Motor neuron (in vitro differentiated cells): ENCODE data around the gene GBX1. TPM values are rescaled to one million over a fixed set of nuclear protein-coding genes. Genes with fewer than 3 reads are reported as not detected.

Source experiments
- ATAC-seq, 8 experiments: fragments of 200-7000 bp; cut with Tn5 transposase; replicated peaks in 6 of 8; 2 replicates each; pipeline ENCODE4 v1.8.0; 2021; ENCODE audit warnings: mild to moderate bottlenecking in 8 of 8, moderate library complexity in 8 of 8
- H3K27ac ChIP-seq, 2 donors: fragments of 250-450 bp; sonication (Bioruptor Pico); 2 replicates each; pipeline ENCODE4 v1.9.0; 2021; ENCODE audit warnings: antibody characterized with exemption in 2 of 2, mild to moderate bottlenecking in 2 of 2, moderate library complexity in 1 of 2
- H3K4me1 ChIP-seq, 2 donors: fragments of 250-450 bp; sonication (Bioruptor Pico); replicated peaks in 1 of 2; 2 replicates each; pipeline ENCODE4 v1.6.1; 2021; ENCODE audit warnings: antibody characterized with exemption in 2 of 2, mild to moderate bottlenecking in 2 of 2, moderate library complexity in 1 of 2
- H3K4me3 ChIP-seq, 5 donors: fragments of 250-450 bp; sonication (Bioruptor Pico); 2 replicates each; pipeline ENCODE4 v1.9.0; 2021; ENCODE audit warnings: antibody characterized with exemption in 5 of 5, mild to moderate bottlenecking in 5 of 5, moderate library complexity in 4 of 5
- WGBS, 10 experiments: fragments of 450-650 bp; shearing (Covaris generic); methylation state at CpG; one replicate each; pipeline ENCODE4 v1.0.0; 2022; 5-methylcytosine and 5-hydroxymethylcytosine counted together
- in situ Hi-C, 9 experiments: fragments of 400-800 bp; cut with MboI; loops; one replicate each; pipeline ENCODE4 v1.15.0; 2021; ENCODE audit warnings: low sequenced_read_pairs in 9 of 9, low pct_unique_long_range_greater_than_20kb in 2 of 9; ENCODE audit not compliant: unreplicated experiment in 9 of 9
- total RNA-seq, 8 experiments: library from RNA; unstranded; fragments of 300-600 nt; gene quantifications; 2 replicates each; pipeline versions ENCODE4 v1.2.3 to v1.2.4, GENCODE V29; 2022

GBX1 gene
- total RNA-seq, 8 experiments from 2014 or later, result 0.22 to 1.5 (median 0.78) TPM; not detected in 3

DNA sequence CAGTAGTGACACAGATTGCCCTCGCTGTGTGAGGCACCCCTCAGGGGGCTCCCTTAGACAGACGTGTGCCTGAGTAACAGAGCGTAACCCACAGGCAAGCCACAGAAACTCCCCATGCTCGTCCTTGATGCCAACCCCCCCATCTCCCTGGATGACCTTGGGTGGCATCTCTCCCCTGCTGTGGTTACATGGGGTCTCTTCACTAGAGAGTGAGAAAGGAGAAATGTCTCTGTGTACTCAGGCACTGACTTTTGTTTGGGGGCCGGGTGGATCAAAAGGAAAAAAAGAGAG lies 20.7 kb upstream of the GBX1 start:
- Histone ChIP-seq H3K4me3 (no peak overlapping the region), H3K4me1 (no peaks in the 10 kb centered on the region), H3K27ac (no peak overlapping the region)
- ATAC-seq, result no peak
- 0 to 60% (median 20%) methylated on average over 1 to 4 of the region's 5 CpGs; no CpG with 5 or more reads in 5 of the 10 experiments for WGBS, 10 experiments
- in situ Hi-C loops, result no loop called here

DNA sequence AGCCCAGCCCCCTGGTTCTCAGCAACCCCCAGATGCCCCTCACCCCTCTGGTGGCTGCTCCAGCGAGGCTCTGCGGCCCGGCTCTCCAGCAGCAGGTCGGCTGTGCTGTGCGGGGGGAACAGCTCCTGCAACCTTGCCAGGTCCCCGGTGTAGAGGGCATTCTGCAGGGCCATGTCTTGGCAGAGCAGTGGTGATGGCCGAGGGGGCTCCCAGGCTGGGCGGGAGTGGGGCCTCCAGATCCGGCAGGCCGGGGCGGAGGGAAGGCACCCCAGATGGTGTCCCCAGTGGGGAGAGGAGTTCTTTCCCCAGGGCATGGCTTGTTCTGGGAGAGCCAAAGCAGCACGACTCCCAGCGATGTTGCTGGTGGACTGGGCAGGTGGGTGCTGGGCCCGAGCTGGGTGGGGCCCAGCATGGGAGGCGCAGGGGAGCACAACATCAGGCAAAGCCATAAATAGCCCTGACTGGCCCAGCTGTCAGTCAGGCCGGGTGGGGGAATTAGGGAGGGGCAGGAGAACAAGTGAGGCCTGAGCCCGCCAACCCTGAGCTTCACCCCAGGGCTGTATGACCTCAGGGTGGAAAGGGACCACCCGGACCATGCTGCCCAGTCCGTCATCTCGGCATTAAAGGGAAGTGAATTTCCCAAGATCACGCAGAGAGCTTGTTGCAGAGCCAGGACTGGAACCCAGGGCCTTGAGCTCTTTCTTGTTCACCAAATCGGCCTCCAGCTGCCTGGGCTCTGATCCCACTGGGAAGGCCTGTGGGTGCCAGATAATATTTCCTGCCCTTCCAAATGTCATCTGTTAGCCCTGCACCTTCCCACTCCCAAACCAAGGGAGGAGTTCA lies 20.1 kb upstream of the GBX1 start:
- in situ Hi-C loops, result no loop called here
- Histone ChIP-seq H3K4me1 (no peaks in the 10 kb centered on the region), H3K4me3 (no peak overlapping the region), H3K27ac (no peak overlapping the region)
- peak in 1 of 8 experiments; percentile 17 for ATAC-seq
- 50 to 80% (median 79%) methylated on average over 1 to 7 of the region's 22 CpGs; no CpG with 5 or more reads in 6 of the 10 experiments for WGBS, 10 experiments

DNA sequence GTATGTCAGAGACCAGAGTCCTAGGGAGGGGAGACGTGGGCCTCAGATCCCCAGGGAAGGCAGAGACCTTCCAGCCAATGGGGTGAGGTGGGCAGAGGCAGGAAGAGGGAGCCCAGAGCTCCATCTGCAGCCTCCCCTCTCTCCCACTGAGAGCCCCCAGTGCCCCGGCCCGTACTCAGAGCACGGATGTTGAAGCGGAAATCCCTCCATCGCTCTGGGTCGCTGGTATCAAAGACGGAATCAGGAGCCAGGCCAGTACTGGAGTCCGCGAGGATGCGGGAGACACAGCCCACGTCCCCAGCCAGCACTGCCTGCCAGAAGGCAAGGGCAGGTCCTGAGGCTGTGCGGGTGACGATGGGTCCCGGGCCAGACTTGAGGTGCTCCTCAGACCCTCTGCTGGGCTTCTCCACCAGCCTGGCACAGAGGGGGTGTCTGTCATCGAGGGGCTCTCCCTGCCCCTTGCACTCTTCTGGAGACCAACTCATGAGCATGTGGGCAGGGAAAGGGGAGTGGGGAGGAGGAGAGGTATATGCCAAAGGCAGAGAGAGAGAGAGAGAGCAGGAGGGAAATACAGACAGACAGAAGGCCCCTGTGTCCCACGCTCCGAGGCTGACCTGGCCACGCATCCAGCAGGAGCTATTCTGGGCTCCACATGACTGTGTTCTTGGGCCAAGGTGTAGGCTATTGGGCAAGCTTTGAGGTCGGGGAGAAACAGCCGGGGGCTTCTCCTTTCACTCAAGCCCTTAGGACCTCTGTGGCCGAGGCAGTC lies 19.3 kb upstream of the GBX1 start, which contains the start of gene ASB10:
TSS of gene ASB10 (minus strand) at position 611 of the 769 bp plus-strand sequence. CDS start at position 491, 120 bp downstream.
- Histone ChIP-seq H3K27ac (no peak within 1 kb of the TSS), H3K4me1 (no peaks in the 10 kb centered on the region), H3K4me3 (no peak within 1 kb of the TSS)
- no peak for ATAC-seq
- in situ Hi-C loops, result no loop called here
- 47 to 100% (median 91%) methylated on average over 1 to 11 of the region's 22 CpGs; no CpG with 5 or more reads in 3 of the 10 experiments for WGBS, 10 experiments

DNA sequence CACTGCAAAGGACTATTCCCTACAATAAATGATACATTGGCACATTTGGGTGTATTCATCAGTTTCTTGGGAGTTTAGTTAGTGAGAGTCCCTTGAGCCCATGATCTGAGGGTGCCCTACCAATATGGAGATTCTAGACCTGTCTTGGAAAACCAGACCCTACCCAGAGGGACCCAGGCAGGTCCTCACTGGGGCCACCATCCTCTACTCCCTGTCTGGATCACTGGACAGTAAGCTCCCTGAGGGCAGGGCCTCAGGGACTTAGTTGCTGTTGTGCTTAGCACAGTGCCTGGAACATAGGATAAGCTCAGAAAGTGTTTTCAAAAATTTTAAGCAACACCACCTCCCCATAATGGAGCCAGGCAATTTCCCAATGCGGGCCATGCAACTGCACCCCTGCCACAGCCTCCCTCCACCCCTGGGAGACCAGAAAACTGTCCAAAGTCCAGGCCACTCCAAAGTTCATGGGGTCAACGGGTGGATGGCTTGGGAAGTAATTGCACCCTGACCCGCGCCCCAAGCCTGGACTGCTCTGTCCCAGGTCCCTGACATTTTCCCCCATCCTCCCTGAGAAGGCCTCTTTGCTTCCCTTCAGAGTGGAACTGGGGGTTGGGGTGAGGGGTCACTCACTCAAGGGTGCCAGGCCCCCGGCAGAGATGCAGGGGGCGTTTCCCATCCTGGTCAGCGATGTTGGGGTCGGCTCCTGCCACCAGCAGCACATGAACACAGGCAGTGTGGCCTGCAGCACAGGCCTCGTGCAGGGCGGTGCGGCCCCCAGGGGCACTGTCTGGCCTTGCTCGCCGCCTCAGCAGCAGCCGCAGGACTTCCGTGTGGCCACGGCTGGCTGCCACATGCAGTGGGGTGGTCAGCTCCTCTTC lies 18.5 kb upstream of the GBX1 start:
- in situ Hi-C loops, result no loop called here
- Histone ChIP-seq H3K27ac (no peak overlapping the region), H3K4me3 (no peak overlapping the region), H3K4me1 (no peaks in the 10 kb centered on the region)
- ATAC-seq, result no peak
- WGBS, 10 experiments, result 80 to 100% methylated on average over 2 of the region's 16 CpGs; no CpG with 5 or more reads in 8 of the 10 experiments

DNA sequence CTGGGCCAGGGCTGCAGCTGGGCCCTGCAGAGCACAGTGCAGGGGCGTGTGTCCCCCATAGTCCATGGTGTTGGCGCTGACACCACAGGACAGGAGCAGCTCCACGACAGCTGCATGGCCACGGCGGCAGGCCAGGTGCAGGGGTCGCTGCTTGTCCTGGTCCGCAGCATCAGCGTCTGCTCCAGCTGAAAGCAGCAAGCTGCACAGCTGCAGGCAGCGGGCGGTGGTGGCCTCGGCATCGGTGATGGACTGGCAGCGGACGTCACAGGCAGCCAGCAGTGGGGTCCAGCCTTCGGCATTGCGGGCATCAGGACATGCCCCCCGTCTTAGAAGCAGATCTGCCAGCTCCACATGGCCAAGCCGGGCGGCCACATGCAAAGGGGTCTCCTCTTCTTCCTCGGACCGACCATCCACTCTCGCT lies 13.5 kb upstream of the GBX1 start:
- ATAC-seq, result no peak
- in situ Hi-C loops, result no loop called here
- 30 to 83% (median 77%) methylated on average over 1 to 12 of the region's 22 CpGs; no CpG with 5 or more reads in 6 of the 10 experiments for WGBS, 10 experiments
- Histone ChIP-seq H3K4me1 (no peaks in the 10 kb centered on the region), H3K4me3 (no peak overlapping the region), H3K27ac (no peak overlapping the region)

DNA sequence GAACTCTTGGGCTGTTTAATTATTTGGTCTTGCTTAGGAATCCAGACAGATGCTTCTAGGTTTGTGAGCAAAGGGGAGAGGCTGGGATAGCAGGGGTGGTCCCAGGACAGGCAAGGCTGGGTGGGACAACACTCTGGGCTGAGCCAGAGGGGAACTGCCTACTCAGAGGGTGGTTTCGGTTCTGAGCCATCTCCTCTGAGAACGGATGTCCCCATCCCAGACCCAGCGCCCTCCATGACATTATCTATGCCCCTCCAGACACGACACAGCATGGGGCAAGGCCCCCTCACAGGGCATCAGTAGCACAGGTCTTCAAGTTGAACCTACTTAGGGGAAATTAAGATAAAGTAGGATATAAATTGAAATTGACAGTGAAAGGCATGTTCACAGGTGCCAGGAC lies 12.5 kb upstream of the GBX1 start:
- no peak for ATAC-seq
- H3K27ac ChIP-seq, result no peak overlapping the region
- in situ Hi-C loops, result loop anchor here in 1 of 9 experiments (10.0 kb wide), 1 partner anchor 55 kb away; no protein-coding TSS in a partner anchor
- no peak overlapping the region for H3K4me3 ChIP-seq
- H3K4me1 ChIP-seq, result no peaks in the 10 kb centered on the region
- 17 to 80% (median 60%) methylated on average over 1 to 4 of the region's 4 CpGs; no CpG with 5 or more reads in 3 of the 10 experiments for WGBS, 10 experiments

DNA sequence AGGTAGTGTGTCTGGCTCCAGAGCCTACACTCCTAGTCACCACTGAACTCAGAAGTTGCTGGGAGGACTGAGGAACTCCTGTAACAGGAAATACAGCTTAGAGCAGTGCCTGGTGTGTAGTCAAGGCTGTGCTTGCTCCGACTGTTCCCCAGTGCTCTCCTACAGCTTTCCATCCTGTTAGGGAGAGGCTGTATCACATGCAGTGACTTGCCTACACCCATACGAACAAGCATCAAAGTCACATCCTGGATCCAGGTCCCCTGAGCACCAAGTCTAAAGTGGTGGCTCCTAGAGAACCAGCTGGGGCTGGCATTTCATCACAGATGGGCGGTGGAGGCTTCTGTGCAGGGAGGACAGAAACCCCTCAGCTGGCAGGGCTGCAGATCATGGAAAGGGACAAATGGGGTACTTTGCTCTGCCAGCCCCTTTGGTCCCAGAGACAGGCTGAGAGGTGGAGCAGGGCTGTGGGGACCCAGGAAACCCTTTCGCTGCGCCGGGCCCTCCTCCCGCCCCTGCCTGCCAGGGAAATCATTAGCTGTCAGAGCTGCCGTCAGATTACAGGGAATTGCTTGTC lies 11.9 kb upstream of the GBX1 start:
- 0 to 80% (median 66%) methylated on average over 1 to 6 of the region's 8 CpGs; no CpG with 5 or more reads in 4 of the 10 experiments for WGBS, 10 experiments
- no peak for ATAC-seq
- in situ Hi-C loops, result loop anchor here in 1 of 9 experiments (10.0 kb wide), 1 partner anchor 55 kb away; no protein-coding TSS in a partner anchor

DNA sequence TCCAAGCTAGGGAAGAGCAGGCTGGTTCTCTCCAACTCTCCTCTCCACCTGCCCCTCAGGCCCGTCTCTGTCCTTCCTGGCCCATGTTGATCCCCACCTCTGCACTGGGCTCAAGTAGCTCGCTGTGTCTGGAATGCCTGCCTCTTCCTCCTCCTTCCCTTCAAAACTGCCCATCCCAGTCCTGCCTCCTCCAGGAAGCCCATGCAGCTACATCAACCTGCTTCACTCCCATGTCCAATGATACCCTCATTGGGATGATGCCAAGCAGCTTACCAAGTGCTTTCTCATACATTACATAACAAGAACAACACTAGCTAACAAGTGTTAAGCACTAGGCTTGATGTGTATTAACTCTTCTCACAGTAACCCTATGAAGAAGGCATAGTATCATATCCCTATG lies 11.3 kb upstream of the GBX1 start:
- 43 to 67% methylated on average over 1 of the region's 2 CpGs; no CpG with 5 or more reads in 8 of the 10 experiments for WGBS, 10 experiments
- H3K4me1 ChIP-seq, result no peaks in the 10 kb centered on the region
- no peak overlapping the region for H3K4me3 ChIP-seq
- no peak for ATAC-seq
- in situ Hi-C loops, result loop anchor here in 1 of 9 experiments (10.0 kb wide), 1 partner anchor 54 kb away; no protein-coding TSS in a partner anchor
- no peak overlapping the region for H3K27ac ChIP-seq

More for the DNA sequence above, 11.9 kb upstream of the GBX1 start:
- H3K4me1 ChIP-seq, result no peaks in the 10 kb centered on the region
- no peak overlapping the region for H3K27ac ChIP-seq
- H3K4me3 ChIP-seq, result no peak overlapping the region

DNA sequence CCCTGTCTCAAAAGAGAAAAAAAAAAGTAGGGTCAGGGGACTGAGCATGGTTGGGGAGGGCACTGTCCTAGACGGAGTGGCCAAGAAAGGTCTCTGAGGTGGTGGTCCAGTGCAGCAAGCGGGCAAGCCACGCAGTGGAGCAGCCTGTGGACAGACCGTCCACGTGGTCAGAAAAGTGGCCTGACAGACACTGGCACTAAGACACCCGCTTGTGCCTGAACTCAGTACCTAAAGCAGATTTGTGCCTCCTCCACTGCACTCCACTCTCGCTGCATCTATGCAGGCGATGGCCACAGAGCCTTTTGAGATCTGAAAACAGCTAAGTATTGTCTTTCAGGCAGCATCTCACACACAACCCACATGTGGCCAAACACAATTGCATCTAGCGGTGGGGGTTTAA lies 10.7 kb upstream of the GBX1 start:
- 0 to 82% (median 60%) methylated on average over 1 to 7 of the region's 9 CpGs; no CpG with 5 or more reads in 5 of the 10 experiments for WGBS, 10 experiments
- no peak overlapping the region for H3K4me3 ChIP-seq
- H3K4me1 ChIP-seq, result no peaks in the 10 kb centered on the region
- in situ Hi-C loops, result loop anchor here in 1 of 9 experiments (10.0 kb wide), 1 partner anchor 53 kb away; no protein-coding TSS in a partner anchor
- no peak for ATAC-seq
- no peak overlapping the region for H3K27ac ChIP-seq

DNA sequence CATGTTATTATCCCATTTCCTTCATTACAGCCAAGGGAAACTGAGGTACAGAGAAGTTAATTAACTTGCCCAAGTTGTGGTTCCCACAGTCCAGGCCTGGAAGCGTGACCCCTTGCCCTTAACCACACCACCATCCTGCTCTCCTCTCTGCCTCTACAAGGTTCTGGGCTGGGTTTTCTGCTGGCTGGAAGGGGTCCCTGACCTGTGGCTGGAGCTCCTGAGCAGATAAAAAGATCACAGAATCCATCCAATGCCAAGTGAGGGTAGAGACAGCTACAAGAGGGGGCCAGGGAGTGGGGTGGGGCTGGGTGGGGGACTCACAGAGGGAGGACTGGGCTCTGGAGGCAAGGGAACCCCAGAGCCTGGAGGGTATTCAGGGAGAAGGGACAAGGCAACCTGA lies 9.8 kb upstream of the GBX1 start:
- Histone ChIP-seq H3K4me1 (no peaks in the 10 kb centered on the region), H3K4me3 (no peak overlapping the region), H3K27ac (no peak overlapping the region)
- in situ Hi-C loops, result loop anchor here in 1 of 9 experiments (10.0 kb wide), 1 partner anchor 53 kb away; no protein-coding TSS in a partner anchor
- ATAC-seq, result no peak
- WGBS, 10 experiments, result 57 to 83% (median 80%) methylated on average over 1 of the region's 1 CpG; no CpG with 5 or more reads in 5 of the 10 experiments

DNA sequence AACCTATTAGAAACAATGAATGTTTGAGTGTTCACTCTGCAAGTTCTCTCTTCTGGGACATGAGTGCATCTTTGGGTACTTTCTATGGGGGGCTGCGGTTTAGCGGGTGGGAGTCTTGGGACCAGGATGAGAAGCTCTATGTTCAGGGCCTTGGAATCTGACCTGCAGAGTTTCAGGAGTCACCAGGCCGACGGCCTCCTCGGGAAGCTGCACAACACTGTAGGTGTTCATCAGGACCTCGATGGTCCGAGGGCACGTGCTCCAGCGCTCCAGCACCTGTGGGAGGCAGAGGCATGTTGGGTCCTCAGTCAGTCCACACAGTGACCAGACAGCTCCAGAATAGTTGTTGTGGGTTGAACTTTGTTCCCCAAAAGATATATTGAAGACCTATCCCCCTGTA lies 8.9 kb upstream of the GBX1 start:
- in situ Hi-C loops, result loop anchor here in 1 of 9 experiments (10.0 kb wide), 1 partner anchor 52 kb away; no protein-coding TSS in a partner anchor
- H3K4me3 ChIP-seq, result no peak overlapping the region
- H3K27ac ChIP-seq, result no peak overlapping the region
- no peak for ATAC-seq
- H3K4me1 ChIP-seq, result no peaks in the 10 kb centered on the region
- WGBS, 10 experiments, result 58 to 90% (median 70%) methylated on average over 2 to 7 of the region's 9 CpGs; no CpG with 5 or more reads in 7 of the 10 experiments

DNA sequence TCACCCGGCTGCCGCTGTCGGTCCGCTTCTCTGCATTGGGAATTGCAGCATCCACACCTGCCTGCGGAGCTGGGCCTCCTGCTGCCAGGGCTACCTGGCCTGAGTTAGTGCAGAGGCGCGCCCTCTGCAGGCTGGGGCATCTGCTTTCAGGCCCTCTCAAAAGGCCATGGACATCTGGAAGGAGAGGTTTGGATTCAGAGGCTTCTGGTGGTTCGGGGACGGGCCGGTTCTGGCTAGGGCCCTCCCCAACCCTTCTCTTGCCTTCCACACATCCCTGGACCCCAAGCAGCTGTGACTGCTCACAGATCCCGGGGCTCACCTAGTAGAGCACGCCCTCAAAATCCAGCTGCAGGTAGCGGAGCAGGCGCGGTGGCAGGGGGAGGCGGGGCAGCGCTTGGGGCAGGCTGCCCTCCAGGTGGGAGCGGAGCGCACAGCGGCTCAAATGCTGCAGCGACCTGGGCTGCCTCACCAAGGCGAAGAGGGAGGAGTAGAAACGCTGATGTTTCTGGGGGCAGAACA lies 8.4 kb upstream of the GBX1 start:
- in situ Hi-C loops, result loop anchor here in 1 of 9 experiments (10.0 kb wide), 1 partner anchor 51 kb away; no protein-coding TSS in a partner anchor

More for the DNA sequence above, 8.4 kb upstream of the GBX1 start:
- ATAC-seq, result no peak
- Histone ChIP-seq H3K27ac (no peak overlapping the region), H3K4me3 (no peak overlapping the region), H3K4me1 (no peaks in the 10 kb centered on the region)
- WGBS, 10 experiments, result 40 to 68% methylated on average over 1 to 9 of the region's 23 CpGs; no CpG with 5 or more reads in 8 of the 10 experiments
